Neuronal stem cell (in vitro differentiated cells): ENCODE results near the gene CKAP2L.

Source experiments
- DNase-seq: peaks from one replicate; pipeline ENCODE4 v3.0.0-alpha.2; 2013; ENCODE audit warnings: low spot score
- H2AFZ ChIP-seq: one replicate; pipeline ENCODE4 v1.6.1; 2013; ENCODE audit warnings: mild to moderate bottlenecking, low read length, inconsistent platforms
- H2AK5ac ChIP-seq: 2 replicates; pipeline ENCODE4 v1.6.1; 2013; ENCODE audit warnings: low read depth, mild to moderate bottlenecking, inconsistent platforms, low read length, moderate library complexity, mixed read lengths
- H2BK120ac ChIP-seq: 2 replicates; pipeline ENCODE4 v1.6.1; 2013; ENCODE audit warnings: low read depth, mild to moderate bottlenecking, inconsistent platforms, low read length, moderate library complexity, mixed read lengths
- H2BK12ac ChIP-seq: one replicate; pipeline ENCODE4 v1.6.1; 2013; ENCODE audit warnings: low read length, inconsistent platforms
- H2BK15ac ChIP-seq: 2 replicates; pipeline ENCODE4 v1.6.1; 2013; ENCODE audit warnings: mild to moderate bottlenecking, low read length, inconsistent platforms, mixed read lengths
- H2BK5ac ChIP-seq: one replicate; pipeline ENCODE4 v1.6.1; 2013; ENCODE audit warnings: inconsistent platforms, mild to moderate bottlenecking, low read length, moderate library complexity
- H3K14ac ChIP-seq: one replicate; pipeline ENCODE4 v1.6.1; 2013; ENCODE audit warnings: low read length, inconsistent platforms
- H3K18ac ChIP-seq: 2 replicates; pipeline ENCODE4 v1.6.1; 2013; ENCODE audit warnings: low read length, inconsistent platforms
- H3K23ac ChIP-seq: 2 replicates; pipeline ENCODE4 v1.6.1; 2013; ENCODE audit warnings: low read depth, mild to moderate bottlenecking, mixed read lengths, low read length, inconsistent platforms; ENCODE audit not compliant: poor library complexity
- H3K27ac ChIP-seq: replicated peaks from 3 replicates; pipeline ENCODE4 v1.5.1; 2013; ENCODE audit warnings: low read length, inconsistent platforms
- H3K27me3 ChIP-seq, 3 experiments: 2 replicates each; pipeline ENCODE4 v1.6.1; 2013; ENCODE audit warnings: low read length in 3 of 3, mild to moderate bottlenecking in 2 of 3, inconsistent platforms in 1 of 3, low read depth in 1 of 3, mixed read lengths in 1 of 3, moderate library complexity in 1 of 3; ENCODE audit not compliant: control insufficient read depth in 3 of 3, insufficient read depth in 3 of 3
- H3K36me3 ChIP-seq, 2 donors: replicated peaks in 1 of 2; 2 replicates each; pipeline ENCODE4 v1.6.1; 2013; ENCODE audit warnings: low read length in 2 of 2; ENCODE audit not compliant: control insufficient read depth in 2 of 2, insufficient read depth in 2 of 2
- H3K4ac ChIP-seq: 2 replicates; pipeline ENCODE4 v1.6.1; 2013; ENCODE audit warnings: inconsistent platforms, mild to moderate bottlenecking, low read length, moderate library complexity
- H3K4me1 ChIP-seq, 2 donors: 1 replicate in 1 of 2; 2 replicates in 1 of 2; pipeline ENCODE4 v1.6.1; 2013; ENCODE audit warnings: low read length in 2 of 2, low read depth in 1 of 2; ENCODE audit not compliant: control insufficient read depth in 2 of 2, insufficient read depth in 1 of 2
- H3K4me2 ChIP-seq: one replicate; pipeline ENCODE4 v1.6.1; 2013; ENCODE audit warnings: mild to moderate bottlenecking, low read length, inconsistent platforms; ENCODE audit not compliant: insufficient read depth, poor library complexity, severe bottlenecking
- H3K4me3 ChIP-seq, 2 donors: 2 replicates each; pipeline ENCODE4 v1.5.1; 2013; ENCODE audit warnings: low read length in 2 of 2, mild to moderate bottlenecking in 2 of 2, inconsistent platforms in 1 of 2, moderate library complexity in 1 of 2
- H3K79me1 ChIP-seq: one replicate; pipeline ENCODE4 v1.6.1; 2013; ENCODE audit warnings: low read depth, mild to moderate bottlenecking, inconsistent platforms, low read length, moderate library complexity
- H3K9ac ChIP-seq: one replicate; pipeline ENCODE4 v1.6.1; 2013; ENCODE audit warnings: mild to moderate bottlenecking, low read depth, low read length, inconsistent platforms; ENCODE audit not compliant: poor library complexity
- H3K9me3 ChIP-seq, 2 donors: replicated peaks in 1 of 2; 2 replicates each; pipeline versions ENCODE3 to v1.6.1; 2013; ENCODE audit warnings: low read length in 2 of 2, mild to moderate bottlenecking in 2 of 2, inconsistent platforms in 1 of 2, low read depth in 1 of 2, mixed read lengths in 1 of 2, moderate library complexity in 1 of 2; ENCODE audit not compliant: control insufficient read depth in 2 of 2, insufficient read depth in 1 of 2
- H4K8ac ChIP-seq: one replicate; pipeline ENCODE4 v1.6.1; 2013; ENCODE audit warnings: low read depth, mild to moderate bottlenecking, inconsistent platforms, low read length, moderate library complexity
- H4K91ac ChIP-seq: one replicate; pipeline ENCODE4 v1.6.1; 2013; ENCODE audit warnings: low read length, low read depth, mild to moderate bottlenecking, inconsistent platforms; ENCODE audit not compliant: poor library complexity
- WGBS, 2 donors: extraction: QIAGEN DNeasy Blood & Tissue Kit; methylation state at CpG; one replicate each; pipeline ENCODE4 v1.1.7; 2013; ENCODE audit warnings: missing lambda C conversion rate in 2 of 2, mixed read lengths in 1 of 2; ENCODE audit not compliant: insufficient read length in 2 of 2, insufficient replicate concordance in 1 of 2; ENCODE audit errors: extremely low coverage in 2 of 2; 5-methylcytosine and 5-hydroxymethylcytosine counted together

Gene CKAP2L

GRCh38 chr2:112750560-112750843, 13.9 kb downstream of the CKAP2L start:
- Histone ChIP-seq H2BK15ac (no peak overlapping the region), H3K27me3 (no peaks in the 10 kb centered on the region), H3K4ac (no peak overlapping the region), H3K4me1 (no peaks in the 10 kb centered on the region), H2AK5ac (no peak overlapping the region), H3K36me3 (peaks cover 24 to 96% of the 10 kb centered on the region in 2 donors), H3K4me2 (no peak overlapping the region), H3K4me3 (no peak overlapping the region), H3K9me3 (no peaks in the 10 kb centered on the region), H2AFZ (no peak overlapping the region), H3K23ac (no peak overlapping the region), H4K8ac (no peak overlapping the region), H3K14ac (no peak overlapping the region), H4K91ac (no peak overlapping the region), H2BK12ac (no peak overlapping the region), H3K18ac (no peak overlapping the region), H2BK120ac (no peak overlapping the region), H3K79me1 (peaks cover 4% of the 10 kb centered on the region), H3K27ac (no peak overlapping the region), H2BK5ac (no peak overlapping the region), H3K9ac (no peak overlapping the region)
- no peak for DNase-seq

GRCh38 chr2:112749755-112750559, 14.5 kb downstream of the CKAP2L start:
- no peak overlapping the region for H4K91ac ChIP-seq
- H3K4me2 ChIP-seq: no peak overlapping the region
- H3K23ac ChIP-seq: no peak overlapping the region
- no peak overlapping the region for H2BK15ac ChIP-seq
- WGBS, 2 donors: no CpG with 5 or more reads among the region's 9 CpGs
- H3K9ac ChIP-seq: no peak overlapping the region
- H3K4me1 ChIP-seq: no peaks in the 10 kb centered on the region
- H3K14ac ChIP-seq: no peak overlapping the region
- no peak overlapping the region for H2BK5ac ChIP-seq
- no peak overlapping the region for H4K8ac ChIP-seq
- no peak overlapping the region for H2BK12ac ChIP-seq
- H2AFZ ChIP-seq: peak overlapping the region; percentile 24
- no peak overlapping the region for H3K4ac ChIP-seq
- no peak overlapping the region for H3K27ac ChIP-seq
- H3K27me3 ChIP-seq: no peaks in the 10 kb centered on the region
- peaks cover 4% of the 10 kb centered on the region for H3K79me1 ChIP-seq
- DNase-seq: peak; percentile 46
- H3K18ac ChIP-seq: no peak overlapping the region
- no peaks in the 10 kb centered on the region for H3K9me3 ChIP-seq
- peak overlapping the region in 1 of 2 donors; percentile 7 for H3K4me3 ChIP-seq
- H2AK5ac ChIP-seq: no peak overlapping the region
- peaks cover 21 to 95% of the 10 kb centered on the region in 2 donors for H3K36me3 ChIP-seq
- H2BK120ac ChIP-seq: no peak overlapping the region

GRCh38 chr2:112740527-112740926, 23.9 kb downstream of the CKAP2L start:
- Histone ChIP-seq H3K4me1 (no peaks in the 10 kb centered on the region), H4K91ac (no peak overlapping the region), H2BK12ac (no peak overlapping the region), H2BK5ac (no peak overlapping the region), H2AFZ (no peak overlapping the region), H3K18ac (no peak overlapping the region), H3K27me3 (no peaks in the 10 kb centered on the region), H2BK120ac (no peak overlapping the region), H3K4me3 (no peak overlapping the region), H3K79me1 (no peaks in the 10 kb centered on the region), H3K4me2 (no peak overlapping the region), H3K36me3 (peaks cover 22 to 90% of the 10 kb centered on the region in 2 donors), H3K23ac (no peak overlapping the region), H3K4ac (no peak overlapping the region), H4K8ac (no peak overlapping the region), H3K9ac (no peak overlapping the region), H2AK5ac (no peak overlapping the region), H2BK15ac (no peak overlapping the region), H3K27ac (no peak overlapping the region), H3K9me3 (no peaks in the 10 kb centered on the region), H3K14ac (no peak overlapping the region)
- WGBS, 2 donors: no CpG with 5 or more reads among the region's 7 CpGs
- no peak for DNase-seq

DNA sequence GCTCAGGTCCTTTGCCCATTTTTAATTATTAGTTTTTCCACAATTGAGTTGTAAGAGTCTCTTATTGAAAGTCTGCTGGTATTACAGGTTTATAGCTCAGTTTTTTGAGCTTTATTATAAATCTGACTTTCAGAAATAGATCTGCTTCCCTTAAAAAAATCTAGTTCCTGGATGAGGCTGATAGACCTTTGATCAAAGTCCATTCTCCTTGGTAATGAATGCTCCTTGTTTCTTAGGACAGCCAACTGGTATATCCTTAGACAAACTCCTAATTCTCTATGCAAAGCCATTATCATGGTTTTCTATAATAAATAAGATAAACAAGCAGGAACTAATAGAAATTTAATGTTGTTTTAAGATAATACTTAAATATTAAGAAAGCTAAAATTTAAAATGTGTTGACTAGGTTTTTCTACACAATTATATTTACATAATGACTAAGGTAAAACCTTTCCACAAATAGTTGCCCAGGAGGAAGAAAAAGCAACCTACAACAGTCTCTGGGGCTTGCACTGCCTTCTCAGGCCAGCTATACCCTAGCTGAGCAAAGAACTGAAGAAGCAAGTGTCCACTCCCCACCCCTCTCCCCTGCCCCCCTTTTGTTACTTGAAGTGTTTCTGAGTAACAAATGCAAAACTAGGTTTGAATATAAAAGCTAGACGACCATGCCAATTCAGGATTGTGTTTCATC, 26.7 kb downstream of the CKAP2L start:
- Histone ChIP-seq H2AK5ac (no peak overlapping the region), H2BK15ac (no peak overlapping the region), H3K9me3 (no peaks in the 10 kb centered on the region), H3K4me2 (no peak overlapping the region), H3K18ac (no peak overlapping the region), H3K4me3 (no peak overlapping the region), H3K79me1 (no peaks in the 10 kb centered on the region), H3K23ac (no peak overlapping the region), H2BK5ac (no peak overlapping the region), H2AFZ (no peak overlapping the region), H3K27ac (no peak overlapping the region), H2BK120ac (no peak overlapping the region), H3K36me3 (peaks cover 17 to 64% of the 10 kb centered on the region in 2 donors), H4K91ac (no peak overlapping the region), H3K27me3 (no peaks in the 10 kb centered on the region), H4K8ac (no peak overlapping the region), H3K14ac (no peak overlapping the region), H3K9ac (no peak overlapping the region), H3K4ac (no peak overlapping the region), H3K4me1 (no peaks in the 10 kb centered on the region), H2BK12ac (no peak overlapping the region)
- no peak for DNase-seq
- no CpG with 5 or more reads among the region's 1 CpG for WGBS, 2 donors
